Measurements from ENCODE around the gene EBLN1. TPM values are rescaled to one million over a fixed set of nuclear protein-coding genes. Genes with fewer than 3 reads are reported as not detected.

The EBLN1 gene
- total RNA-seq, 1 donor from 2014 or later: not detected

- no peak for DNase-seq (ENCODE audit: extremely low spot score, unreplicated experiment)
- no peaks in the 10 kb centered on the region for H3K36me3 Mint-ChIP-seq
- H3K4me3 Mint-ChIP-seq: no peak overlapping the region
Measured at GRCh38 chr10:22210267-22210666, 7.5 kb downstream of the EBLN1 start.

GRCh38 chr10:22193945-22194344 lies 23.9 kb downstream of the EBLN1 start:
- TF ChIP-seq CTCF (conservative IDR thresholded peaks at IDR 0.05): no peak
- no peaks in the 10 kb centered on the region for H3K27me3 Mint-ChIP-seq
- H3K9me3 Mint-ChIP-seq: no peaks in the 10 kb centered on the region
- no peaks in the 10 kb centered on the region for H3K4me1 Mint-ChIP-seq (ENCODE audit: unreplicated experiment)
- no peaks in the 10 kb centered on the region for H3K36me3 Mint-ChIP-seq
- H3K27ac Mint-ChIP-seq: no peak overlapping the region
- H3K4me3 Mint-ChIP-seq: no peak overlapping the region
- no peak for DNase-seq (ENCODE audit: extremely low spot score, unreplicated experiment)

More at GRCh38 chr10:22210267-22210666, 7.5 kb downstream of the EBLN1 start:
- Mint-ChIP-seq H3K27ac (no peak overlapping the region), H3K27me3 (no peaks in the 10 kb centered on the region), H3K9me3 (no peaks in the 10 kb centered on the region), H3K4me1 (ENCODE audit: unreplicated experiment) (no peaks in the 10 kb centered on the region)
- TF ChIP-seq CTCF (conservative IDR thresholded peaks at IDR 0.05): no peak

- Mint-ChIP-seq H3K4me3 (no peak overlapping the region), H3K27me3 (peaks cover 19% of the 10 kb centered on the region), H3K4me1 (ENCODE audit: unreplicated experiment) (peaks cover 5% of the 10 kb centered on the region), H3K36me3 (no peaks in the 10 kb centered on the region), H3K9me3 (no peaks in the 10 kb centered on the region), H3K27ac (no peak overlapping the region)
- no peak for DNase-seq (ENCODE audit: extremely low spot score, unreplicated experiment)
- TF ChIP-seq CTCF (conservative IDR thresholded peaks at IDR 0.05): no peak
Measured at GRCh38 chr10:22185586-22185985, 32.2 kb downstream of the EBLN1 start.

- no peak for TF ChIP-seq CTCF (conservative IDR thresholded peaks at IDR 0.05)
- H3K36me3 Mint-ChIP-seq: no peaks in the 10 kb centered on the region
- no peak overlapping the region for H3K27ac Mint-ChIP-seq
- DNase-seq (ENCODE audit: extremely low spot score, unreplicated experiment): no peak
- no peaks in the 10 kb centered on the region for H3K9me3 Mint-ChIP-seq
- no peak overlapping the region for H3K4me3 Mint-ChIP-seq
- peaks cover 19% of the 10 kb centered on the region for H3K27me3 Mint-ChIP-seq
- peaks cover 5% of the 10 kb centered on the region for H3K4me1 Mint-ChIP-seq (ENCODE audit: unreplicated experiment)
Measured at GRCh38 chr10:22183771-22184461, 33.9 kb downstream of the EBLN1 start.

GRCh38 chr10:22180724-22181123 lies 37.1 kb downstream of the EBLN1 start:
- Mint-ChIP-seq H3K27me3 (peaks cover 18% of the 10 kb centered on the region), H3K36me3 (no peaks in the 10 kb centered on the region), H3K27ac (no peak overlapping the region), H3K4me1 (ENCODE audit: unreplicated experiment) (no peaks in the 10 kb centered on the region), H3K4me3 (no peak overlapping the region), H3K9me3 (no peaks in the 10 kb centered on the region)
- no peak for DNase-seq (ENCODE audit: extremely low spot score, unreplicated experiment)
- TF ChIP-seq CTCF (conservative IDR thresholded peaks at IDR 0.05): no peak

Data from type B pancreatic cell (in vitro differentiated cells).